Peyer's patch (tissue), 4 donors: ENCODE data around the gene MTRFR.

Source experiments
- POLR2A ChIP-seq, 2 donors: fragments of 450-650 bp; IDR thresholded peaks; one replicate each; pipeline ENCODE4 v1.5.1; 2017; ENCODE audit warnings: antibody characterized with exemption in 2 of 2, mild to moderate bottlenecking in 2 of 2, moderate library complexity in 2 of 2
- TF ChIP-seq, protein P1 (sequence below), 6 experiments: fragments of 450-650 bp in 4 of 6; fragments of 200-600 bp in 2 of 6; sonication (generic) in 1 of 6; IDR thresholded peaks; one replicate each; pipeline ENCODE4 v1.5.1; 2017 to 2019; ENCODE audit warnings: antibody characterized with exemption in 6 of 6, mild to moderate bottlenecking in 3 of 6, moderate library complexity in 1 of 6

GRCh38 chr12:123238330-123238682, 5.1 kb downstream of the MTRFR start:
- no peak for TF ChIP-seq POLR2A (IDR thresholded peaks at IDR 0.05)
- TF ChIP-seq, protein P1, sequence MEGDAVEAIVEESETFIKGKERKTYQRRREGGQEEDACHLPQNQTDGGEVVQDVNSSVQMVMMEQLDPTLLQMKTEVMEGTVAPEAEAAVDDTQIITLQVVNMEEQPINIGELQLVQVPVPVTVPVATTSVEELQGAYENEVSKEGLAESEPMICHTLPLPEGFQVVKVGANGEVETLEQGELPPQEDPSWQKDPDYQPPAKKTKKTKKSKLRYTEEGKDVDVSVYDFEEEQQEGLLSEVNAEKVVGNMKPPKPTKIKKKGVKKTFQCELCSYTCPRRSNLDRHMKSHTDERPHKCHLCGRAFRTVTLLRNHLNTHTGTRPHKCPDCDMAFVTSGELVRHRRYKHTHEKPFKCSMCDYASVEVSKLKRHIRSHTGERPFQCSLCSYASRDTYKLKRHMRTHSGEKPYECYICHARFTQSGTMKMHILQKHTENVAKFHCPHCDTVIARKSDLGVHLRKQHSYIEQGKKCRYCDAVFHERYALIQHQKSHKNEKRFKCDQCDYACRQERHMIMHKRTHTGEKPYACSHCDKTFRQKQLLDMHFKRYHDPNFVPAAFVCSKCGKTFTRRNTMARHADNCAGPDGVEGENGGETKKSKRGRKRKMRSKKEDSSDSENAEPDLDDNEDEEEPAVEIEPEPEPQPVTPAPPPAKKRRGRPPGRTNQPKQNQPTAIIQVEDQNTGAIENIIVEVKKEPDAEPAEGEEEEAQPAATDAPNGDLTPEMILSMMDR (IDR thresholded peaks at IDR 0.05) = no peak
